ENCODE results near the gene CCNI2. TPM values are rescaled to one million over a fixed set of nuclear protein-coding genes. Genes with fewer than 3 reads are reported as not detected.

The CCNI2 gene
- total RNA-seq (2014; rRNA removed; shearing (Covaris generic)) = not detected in 2 replicates
- 0.51 and 0.73 TPM in 2 replicates for polyA plus RNA-seq (2016; fragmentation: Nextera tagmentation; extraction: Ambion mirVana)

- peaks cover 10% of the 10 kb centered on the region; the same call in 1 of the 2 replicates for H3F3A ChIP-seq (ENCODE audit: insufficient read depth)
- TF ChIP-seq EZH2phosphoT487 (IDR thresholded peaks at IDR 0.05; ENCODE audit: insufficient read depth, low read depth) (no peak), EZH2 (IDR thresholded peaks at IDR 0.05; ENCODE audit: insufficient read depth, poor library complexity, severe bottlenecking) (peak; percentile 93)
- H3K27ac ChIP-seq = no peak within 1 kb of the TSS
- 2 to 4% methylated on average over 19 to 35 of the region's 59 CpGs for WGBS, 2 experiments (ENCODE audit: low coverage in 1 of 2, low lambda C conversion rate in 2 of 2, missing lambda C conversion rate in 2 of 2)
- H3K36me3 ChIP-seq (ENCODE audit: low read depth) = no peaks in the 10 kb centered on the region
- H4K20me1 ChIP-seq (ENCODE audit: insufficient read depth) = no peaks in the 10 kb centered on the region
- peak within 1 kb of the TSS; percentile 45 for H3K4me2 ChIP-seq (ENCODE audit: unreplicated experiment)
- peaks cover 25% of the 10 kb centered on the region for H3K27me3 ChIP-seq (replicated peaks; ENCODE audit: insufficient read depth)
- H2AFZ ChIP-seq = peak within 1 kb of the TSS; percentile 60
- H3K79me2 ChIP-seq (ENCODE audit: insufficient read depth) = no peaks in the 10 kb centered on the region
- H3K9me2 ChIP-seq (ENCODE audit: insufficient read depth) = no peaks in the 10 kb centered on the region
- H3K9me3 ChIP-seq (ENCODE audit: low read depth) = no peaks in the 10 kb centered on the region
- peaks cover 8% of the 10 kb centered on the region; the same call in 1 of the 2 replicates for H3K4me1 ChIP-seq (ENCODE audit: insufficient read depth)
- in situ Hi-C loops (cut with MboI) = no loop called here
- DNase-seq = peak; percentile 56
- no peak within 1 kb of the TSS for H3K9ac ChIP-seq
- H3K4me3 ChIP-seq = peak within 1 kb of the TSS; percentile 53
These were observed at the start of gene CCNI2 for GRCh38 chr5:132746954-132747615. Gene CCNI2 (plus strand): TSS chr5:132747426. CDS start chr5:132747496, 70 bp downstream.

- peaks cover 32% of the 10 kb centered on the region for H3K36me3 ChIP-seq (ENCODE audit: low read depth)
- DNase-seq = peak; percentile 66
These were observed 42.4 kb upstream of the CCNI2 start for GRCh38 chr5:132704875-132705274.

GRCh38 chr5:132708645-132709044 is 38.6 kb upstream of the CCNI2 start:
- peaks cover 14% of the 10 kb centered on the region for H3K4me1 ChIP-seq (ENCODE audit: insufficient read depth)
- no peaks in the 10 kb centered on the region for H3K79me2 ChIP-seq (ENCODE audit: insufficient read depth)
- no peak overlapping the region for H2AFZ ChIP-seq
- no peak overlapping the region for H3K9ac ChIP-seq
- no peaks in the 10 kb centered on the region for H3K9me3 ChIP-seq (ENCODE audit: low read depth)
- in situ Hi-C loops (cut with MboI) = loop anchor here (25.0 kb wide), 1 partner anchor 321 kb away; no protein-coding TSS in a partner anchor
- peak; percentile 13 for DNase-seq
- H3K4me3 ChIP-seq = no peak overlapping the region
- no peaks in the 10 kb centered on the region for H3K9me2 ChIP-seq (ENCODE audit: insufficient read depth)
- H3F3A ChIP-seq (ENCODE audit: insufficient read depth) = peaks cover 11% of the 10 kb centered on the region
- H3K36me3 ChIP-seq (ENCODE audit: low read depth) = no peaks in the 10 kb centered on the region
- no peaks in the 10 kb centered on the region for H3K27me3 ChIP-seq (replicated peaks; ENCODE audit: insufficient read depth)
- TF ChIP-seq EZH2phosphoT487 (IDR thresholded peaks at IDR 0.05; ENCODE audit: insufficient read depth, low read depth) (no peak), EZH2 (IDR thresholded peaks at IDR 0.05; ENCODE audit: insufficient read depth, poor library complexity, severe bottlenecking) (no peak)
- H3K4me2 ChIP-seq (ENCODE audit: unreplicated experiment) = no peak overlapping the region
- H3K27ac ChIP-seq = no peak overlapping the region
- no peaks in the 10 kb centered on the region for H4K20me1 ChIP-seq (ENCODE audit: insufficient read depth)

More at GRCh38 chr5:132704875-132705274, 42.4 kb upstream of the CCNI2 start:
- TF ChIP-seq EZH2 (IDR thresholded peaks at IDR 0.05; ENCODE audit: insufficient read depth, poor library complexity, severe bottlenecking) (no peak), EZH2phosphoT487 (IDR thresholded peaks at IDR 0.05; ENCODE audit: insufficient read depth, low read depth) (no peak)
- peak overlapping the region; percentile 52 for H3K4me2 ChIP-seq (ENCODE audit: unreplicated experiment)
- in situ Hi-C loops (cut with MboI) = loop anchor here (25.0 kb wide), 1 partner anchor 318 kb away; no protein-coding TSS in a partner anchor
- H3K27me3 ChIP-seq (replicated peaks; ENCODE audit: insufficient read depth) = no peaks in the 10 kb centered on the region
- H3K9me3 ChIP-seq (ENCODE audit: low read depth) = no peaks in the 10 kb centered on the region
- H3K4me3 ChIP-seq = no peak overlapping the region; the same call in 1 of the 2 replicates
- H3K79me2 ChIP-seq (ENCODE audit: insufficient read depth) = no peaks in the 10 kb centered on the region
- peak overlapping the region; percentile 17; the same call in 1 of the 2 replicates for H2AFZ ChIP-seq
- H3K9me2 ChIP-seq (ENCODE audit: insufficient read depth) = no peaks in the 10 kb centered on the region
- H3K9ac ChIP-seq = no peak overlapping the region
- H4K20me1 ChIP-seq (ENCODE audit: insufficient read depth) = no peaks in the 10 kb centered on the region
- H3F3A ChIP-seq (ENCODE audit: insufficient read depth) = peaks cover 11% of the 10 kb centered on the region
- H3K4me1 ChIP-seq (ENCODE audit: insufficient read depth) = peaks cover 14% of the 10 kb centered on the region
- peak overlapping the region; percentile 13; the same call in 1 of the 2 replicates for H3K27ac ChIP-seq
- WGBS, 2 experiments (ENCODE audit: low coverage in 1 of 2, low lambda C conversion rate in 2 of 2, missing lambda C conversion rate in 2 of 2) = 79 to 81% methylated on average over 1 of the region's 1 CpG

GRCh38 chr5:132714456-132715307 is 32.5 kb upstream of the CCNI2 start:
- Histone ChIP-seq H3K27ac (no peak overlapping the region), H2AFZ (peak overlapping the region; percentile 21), H3K4me2 (ENCODE audit: unreplicated experiment) (no peak overlapping the region), H3K79me2 (ENCODE audit: insufficient read depth) (no peaks in the 10 kb centered on the region), H4K20me1 (ENCODE audit: insufficient read depth) (no peaks in the 10 kb centered on the region), H3K27me3 (replicated peaks; ENCODE audit: insufficient read depth) (no peaks in the 10 kb centered on the region), H3K9me2 (ENCODE audit: insufficient read depth) (no peaks in the 10 kb centered on the region), H3K36me3 (ENCODE audit: low read depth) (no peaks in the 10 kb centered on the region), H3F3A (ENCODE audit: insufficient read depth) (peaks cover 9% of the 10 kb centered on the region; the same call in 1 of the 2 replicates), H3K9me3 (ENCODE audit: low read depth) (no peaks in the 10 kb centered on the region), H3K4me1 (ENCODE audit: insufficient read depth) (0 out of 2 replicates have a peak, but pooled peaks cover 8% of the 10 kb centered on the region), H3K9ac (no peak overlapping the region), H3K4me3 (no peak overlapping the region)
- TF ChIP-seq EZH2 (IDR thresholded peaks at IDR 0.05; ENCODE audit: insufficient read depth, poor library complexity, severe bottlenecking) = no peak
- no peak for TF ChIP-seq EZH2phosphoT487 (IDR thresholded peaks at IDR 0.05; ENCODE audit: insufficient read depth, low read depth)
- in situ Hi-C loops (cut with MboI) = loop anchor here (25.0 kb wide), 1 partner anchor 327 kb away; no protein-coding TSS in a partner anchor
- WGBS, 2 experiments (ENCODE audit: low coverage in 1 of 2, low lambda C conversion rate in 2 of 2, missing lambda C conversion rate in 2 of 2) = 53% methylated on average over 11 of the region's 11 CpGs
- DNase-seq = peak; percentile 42
